NT2/D1 (cell line): Measurements from ENCODE around the gene AFAP1L2.

Source experiments
- DNase-seq: peaks from one replicate; pipeline ENCODE4 v3.0.0-alpha.2; 2011; ENCODE audit warnings: low read depth, low spot score
- H3K27me3 ChIP-seq: 2 replicates; pipeline ENCODE4 v1.6.0; 2011; ENCODE audit warnings: mild to moderate bottlenecking; ENCODE audit not compliant: insufficient read length, insufficient read depth
- H3K36me3 ChIP-seq: 2 replicates; pipeline ENCODE4 v1.6.1; 2011; ENCODE audit warnings: mild to moderate bottlenecking, low read length, mixed read lengths; ENCODE audit not compliant: insufficient read depth, insufficient read length
- H3K4me1 ChIP-seq: 2 replicates; pipeline ENCODE4 v1.5.1; 2011; ENCODE audit not compliant: insufficient read depth, insufficient read length
- H3K4me3 ChIP-seq: 2 replicates; pipeline ENCODE4 v1.5.1; 2011; ENCODE audit warnings: low read depth; ENCODE audit not compliant: insufficient read length
- H3K9ac ChIP-seq: 2 replicates; pipeline ENCODE4 v1.6.0; 2011; ENCODE audit warnings: low read depth; ENCODE audit not compliant: insufficient read length
- H3K9me3 ChIP-seq: 2 replicates; pipeline ENCODE4 v1.5.1; 2011; ENCODE audit warnings: mild to moderate bottlenecking, low read length; ENCODE audit not compliant: insufficient read depth
- SUZ12 ChIP-seq: IDR thresholded peaks from 2 replicates; pipeline ENCODE4 v1.6.1; 2011; ENCODE audit not compliant: insufficient read length, insufficient read depth; ENCODE audit errors: extremely low read depth
- YY1 ChIP-seq: IDR thresholded peaks from 2 replicates; pipeline ENCODE4 v1.6.1; 2011; ENCODE audit not compliant: insufficient read length, insufficient read depth
- ZNF274 ChIP-seq: IDR thresholded peaks from 2 replicates; pipeline ENCODE4 v1.6.1; 2011; ENCODE audit warnings: mild to moderate bottlenecking, low read depth, low read length

AFAP1L2 gene

GRCh38 chr10:114376523-114376922, 27.8 kb downstream of the AFAP1L2 start:
- DNase-seq, result no peak
- H3K9me3 ChIP-seq, result no peaks in the 10 kb centered on the region
- H3K9ac ChIP-seq, result no peak overlapping the region
- no peaks in the 10 kb centered on the region for H3K27me3 ChIP-seq
- no peaks in the 10 kb centered on the region for H3K4me1 ChIP-seq
- H3K4me3 ChIP-seq, result no peak overlapping the region
- TF ChIP-seq YY1 (no peak), ZNF274 (no peak), SUZ12 (no peak)
- H3K36me3 ChIP-seq, result no peaks in the 10 kb centered on the region

GRCh38 chr10:114375047-114375446, 29.3 kb downstream of the AFAP1L2 start:
- TF ChIP-seq ZNF274 (no peak), SUZ12 (no peak), YY1 (no peak)
- H3K36me3 ChIP-seq, result peaks cover 3% of the 10 kb centered on the region
- no peaks in the 10 kb centered on the region for H3K4me1 ChIP-seq
- DNase-seq, result no peak
- H3K4me3 ChIP-seq, result no peak overlapping the region
- no peak overlapping the region for H3K9ac ChIP-seq
- no peaks in the 10 kb centered on the region for H3K9me3 ChIP-seq
- no peaks in the 10 kb centered on the region for H3K27me3 ChIP-seq

GRCh38 chr10:114374053-114374791, 30.1 kb downstream of the AFAP1L2 start:
- Histone ChIP-seq H3K4me1 (no peaks in the 10 kb centered on the region), H3K9ac (no peak overlapping the region), H3K4me3 (no peak overlapping the region), H3K27me3 (no peaks in the 10 kb centered on the region), H3K9me3 (no peaks in the 10 kb centered on the region), H3K36me3 (peaks cover 3% of the 10 kb centered on the region)
- DNase-seq, result no peak
- TF ChIP-seq ZNF274 (no peak), SUZ12 (no peak), YY1 (no peak)

- no peak for DNase-seq
- H3K9me3 ChIP-seq, result no peaks in the 10 kb centered on the region
- TF ChIP-seq ZNF274 (no peak), SUZ12 (no peak), YY1 (no peak)
- H3K4me1 ChIP-seq, result no peaks in the 10 kb centered on the region
- H3K9ac ChIP-seq, result no peak overlapping the region
- H3K27me3 ChIP-seq, result no peaks in the 10 kb centered on the region
- no peak overlapping the region for H3K4me3 ChIP-seq
- H3K36me3 ChIP-seq, result peaks cover 3% of the 10 kb centered on the region
These were observed 30.7 kb downstream of the AFAP1L2 start for GRCh38 chr10:114373631-114374030.

GRCh38 chr10:114372995-114373394, 31.3 kb downstream of the AFAP1L2 start:
- no peaks in the 10 kb centered on the region for H3K27me3 ChIP-seq
- peaks cover 3% of the 10 kb centered on the region for H3K36me3 ChIP-seq
- no peak for DNase-seq
- TF ChIP-seq SUZ12 (no peak), YY1 (no peak), ZNF274 (no peak)
- no peaks in the 10 kb centered on the region for H3K9me3 ChIP-seq
- no peak overlapping the region for H3K4me3 ChIP-seq
- H3K4me1 ChIP-seq, result no peaks in the 10 kb centered on the region
- no peak overlapping the region for H3K9ac ChIP-seq

- no peaks in the 10 kb centered on the region for H3K4me1 ChIP-seq
- peaks cover 3% of the 10 kb centered on the region for H3K36me3 ChIP-seq
- no peak overlapping the region for H3K9ac ChIP-seq
- no peaks in the 10 kb centered on the region for H3K27me3 ChIP-seq
- no peaks in the 10 kb centered on the region for H3K9me3 ChIP-seq
- DNase-seq, result no peak
- H3K4me3 ChIP-seq, result no peak overlapping the region
- TF ChIP-seq YY1, result no peak
These were observed 32.1 kb downstream of the AFAP1L2 start for GRCh38 chr10:114372179-114372578.

- Histone ChIP-seq H3K36me3 (peaks cover 6% of the 10 kb centered on the region), H3K9me3 (no peaks in the 10 kb centered on the region), H3K9ac (no peak overlapping the region), H3K27me3 (no peaks in the 10 kb centered on the region), H3K4me1 (no peaks in the 10 kb centered on the region), H3K4me3 (no peak overlapping the region)
- TF ChIP-seq YY1 (no peak), ZNF274 (no peak), SUZ12 (no peak)
- no peak for DNase-seq
These were observed 33.3 kb downstream of the AFAP1L2 start for GRCh38 chr10:114370966-114371365.

- H3K9ac ChIP-seq, result no peak overlapping the region
- no peaks in the 10 kb centered on the region for H3K9me3 ChIP-seq
- H3K36me3 ChIP-seq, result peaks cover 6% of the 10 kb centered on the region
- H3K4me3 ChIP-seq, result no peak overlapping the region
- H3K27me3 ChIP-seq, result no peaks in the 10 kb centered on the region
- no peak for TF ChIP-seq ZNF274
- TF ChIP-seq SUZ12, result no peak
- DNase-seq, result no peak
- no peaks in the 10 kb centered on the region for H3K4me1 ChIP-seq
These were observed 34.1 kb downstream of the AFAP1L2 start for GRCh38 chr10:114370199-114370598.
